GM12874 (cell line): ENCODE data around the gene MICAL3.

Experiments used
- CTCF ChIP-seq: IDR thresholded peaks from 2 replicates; pipeline ENCODE4 v1.5.1; 2011; ENCODE audit warnings: low read depth, mild to moderate bottlenecking, control low read depth, low read length, moderate library complexity; ENCODE audit not compliant: insufficient read depth

MICAL3 gene

GRCh38 chr22:17870407-17870806, 154.0 kb downstream of the MICAL3 start:
- no peak for TF ChIP-seq CTCF

GRCh38 chr22:17869285-17870096, 154.9 kb downstream of the MICAL3 start:
- TF ChIP-seq CTCF = no peak

GRCh38 chr22:17868771-17869170, 155.6 kb downstream of the MICAL3 start:
- TF ChIP-seq CTCF = no peak

- no peak for TF ChIP-seq CTCF
Measured at GRCh38 chr22:17867160-17867785, 157.1 kb downstream of the MICAL3 start.

GRCh38 chr22:17866621-17867020, 157.7 kb downstream of the MICAL3 start:
- no peak for TF ChIP-seq CTCF

GRCh38 chr22:17866127-17866526, 158.2 kb downstream of the MICAL3 start:
- TF ChIP-seq CTCF = no peak

GRCh38 chr22:17865183-17866055, 158.9 kb downstream of the MICAL3 start:
- TF ChIP-seq CTCF = no peak
